HEK293 (cell line): ENCODE data around the gene ZNF358.

Experiments used
- CTCF ChIA-PET: fragments of 350-600 bp; formaldehyde crosslinking; extraction: SDS; loops from one replicate; lab custom pipeline; 2021; ENCODE audit warnings: antibody characterized with exemption; lab: Yijun Ruan, JAX
- POLR2A ChIA-PET: fragments of 300-600 bp; formaldehyde crosslinking; extraction: SDS; loops from one replicate; lab custom pipeline; 2020; ENCODE audit warnings: antibody characterized with exemption, inconsistent platforms; lab: Yijun Ruan, JAX
- H3K27ac ChIP-seq: fragments of 200-500 bp; sonication (Bioruptor generic); 2 replicates; pipeline ENCODE4 v1.5.1; 2014; ENCODE audit warnings: low read depth, low read length, control low read depth, inconsistent platforms; ENCODE audit errors: extremely low read depth
- H3K36me3 ChIP-seq, 2 experiments: fragments of 200-500 bp in 1 of 2; sonication (Bioruptor generic) in 1 of 2; 1 replicate in 1 of 2; 2 replicates in 1 of 2; pipeline ENCODE4 v1.5.1; 2014 to 2017; ENCODE audit warnings: inconsistent platforms in 2 of 2, low read length in 2 of 2; ENCODE audit not compliant: control insufficient read depth in 2 of 2, insufficient read depth in 1 of 2
- H3K4me1 ChIP-seq: fragments of 200-500 bp; sonication (Bioruptor generic); 2 replicates; pipeline ENCODE4 v1.5.1; 2014; ENCODE audit warnings: mild to moderate bottlenecking, low read length, inconsistent platforms; ENCODE audit not compliant: control insufficient read depth, insufficient read depth
- H3K4me3 ChIP-seq: 2 replicates; pipeline ENCODE4 v1.5.1; 2011; ENCODE audit warnings: low read depth, mild to moderate bottlenecking, control low read depth, low read length, moderate library complexity
- H3K9me3 ChIP-seq: fragments of 200-500 bp; sonication (Bioruptor generic); 2 replicates; pipeline ENCODE4 v1.5.1; 2014; ENCODE audit warnings: low read depth, low read length, inconsistent platforms; ENCODE audit not compliant: control insufficient read depth, insufficient read depth
- BCL11B ChIP-seq: fragments of 450-650 bp; formaldehyde crosslinking; IDR thresholded peaks from 2 replicates; pipeline ENCODE4 v1.5.1; 2016; ENCODE audit warnings: low read depth, missing biosample characterization, missing genetic modification characterization
- KLF16 ChIP-seq: fragments of 450-650 bp; formaldehyde crosslinking; IDR thresholded peaks from 2 replicates; pipeline ENCODE4 v1.5.1; 2017; ENCODE audit warnings: missing biosample characterization, missing genetic modification characterization
- OVOL3 ChIP-seq: fragments of 450-650 bp; formaldehyde crosslinking; IDR thresholded peaks from 2 replicates; pipeline ENCODE4 v1.5.1; 2016; ENCODE audit warnings: missing biosample characterization, missing genetic modification characterization
- YY1 ChIP-seq: fragments of 450-650 bp; formaldehyde crosslinking; IDR thresholded peaks from 2 replicates; pipeline ENCODE4 v1.5.1; 2018; ENCODE audit warnings: missing biosample characterization, missing genetic modification characterization
- ZNF10 ChIP-seq: fragments of 450-650 bp; formaldehyde crosslinking; IDR thresholded peaks from 2 replicates; pipeline ENCODE4 v1.5.1; 2017; ENCODE audit warnings: missing biosample characterization, missing genetic modification characterization
- ZNF114 ChIP-seq: fragments of 450-650 bp; formaldehyde crosslinking; IDR thresholded peaks from 2 replicates; pipeline ENCODE4 v1.5.0; 2017; ENCODE audit warnings: missing biosample characterization, missing genetic modification characterization
- ZNF560 ChIP-seq: fragments of 450-650 bp; formaldehyde crosslinking; IDR thresholded peaks from 2 replicates; pipeline ENCODE4 v1.5.1; 2017; ENCODE audit warnings: missing biosample characterization, missing genetic modification characterization, borderline replicate concordance
- ZNF596 ChIP-seq: fragments of 450-650 bp; IDR thresholded peaks from 2 replicates; pipeline ENCODE4 v1.5.0; 2018; ENCODE audit warnings: missing biosample characterization, mild to moderate bottlenecking, missing genetic modification characterization, moderate library complexity
- ZNF610 ChIP-seq: fragments of 450-650 bp; formaldehyde crosslinking; IDR thresholded peaks from 2 replicates; pipeline ENCODE4 v1.5.1; 2016; ENCODE audit warnings: missing biosample characterization, missing genetic modification characterization, borderline replicate concordance
- ZNF623 ChIP-seq: fragments of 450-650 bp; formaldehyde crosslinking; IDR thresholded peaks from 2 replicates; pipeline ENCODE4 v1.5.1; 2016; ENCODE audit warnings: missing biosample characterization, missing genetic modification characterization
- ZNF626 ChIP-seq: fragments of 450-650 bp; sonication (Bioruptor Pico); formaldehyde crosslinking; IDR thresholded peaks from 2 replicates; pipeline ENCODE4 v1.5.1; 2018; ENCODE audit warnings: missing biosample characterization, missing genetic modification characterization, inconsistent platforms
- ZNF777 ChIP-seq: fragments of 450-650 bp; formaldehyde crosslinking; IDR thresholded peaks from 2 replicates; pipeline ENCODE4 v1.5.1; 2017; ENCODE audit warnings: missing biosample characterization, missing genetic modification characterization, borderline replicate concordance
- TF ChIP-seq, protein P1 (sequence below): fragments of 450-650 bp; formaldehyde crosslinking; IDR thresholded peaks from 2 replicates; pipeline ENCODE4 v1.5.1; 2016; ENCODE audit warnings: missing biosample characterization, missing genetic modification characterization
- TF ChIP-seq, protein P2 (sequence below): fragments of 450-650 bp; formaldehyde crosslinking; IDR thresholded peaks from 2 replicates; pipeline ENCODE4 v1.5.1; 2017; ENCODE audit warnings: missing biosample characterization, missing genetic modification characterization
- TF ChIP-seq, protein P3 (sequence below): fragments of 450-650 bp; formaldehyde crosslinking; IDR thresholded peaks from 2 replicates; pipeline ENCODE4 v1.5.1; 2016; ENCODE audit warnings: missing biosample characterization, missing genetic modification characterization
- TF ChIP-seq, protein P4 (sequence below): fragments of 450-650 bp; formaldehyde crosslinking; IDR thresholded peaks from 2 replicates; pipeline ENCODE4 v1.5.1; 2016; ENCODE audit warnings: missing biosample characterization, missing genetic modification characterization

Gene ZNF358

DNA sequence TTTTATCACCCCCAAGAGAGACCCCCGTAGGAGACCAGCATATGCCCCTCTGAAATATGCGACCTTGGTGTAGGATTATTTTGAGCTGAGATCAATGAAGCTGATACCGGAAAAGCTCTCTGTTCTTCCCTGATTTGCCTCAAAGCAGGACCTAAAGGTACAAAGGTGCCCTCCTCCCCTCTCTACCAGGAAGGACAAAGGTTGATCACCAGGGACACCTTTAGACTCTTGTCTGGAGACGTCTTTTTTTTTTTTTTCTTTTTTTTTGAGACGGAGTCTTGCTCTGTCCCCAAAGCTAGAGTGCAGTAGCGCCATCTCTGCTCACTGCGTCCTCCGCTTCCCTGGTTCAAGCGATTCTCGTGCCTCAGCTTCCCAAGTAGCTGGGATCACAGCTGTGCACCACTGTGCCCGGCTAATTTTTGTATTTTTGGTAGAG is 26.3 kb upstream of the ZNF358 start (continued):
- TF ChIP-seq, protein P1, sequence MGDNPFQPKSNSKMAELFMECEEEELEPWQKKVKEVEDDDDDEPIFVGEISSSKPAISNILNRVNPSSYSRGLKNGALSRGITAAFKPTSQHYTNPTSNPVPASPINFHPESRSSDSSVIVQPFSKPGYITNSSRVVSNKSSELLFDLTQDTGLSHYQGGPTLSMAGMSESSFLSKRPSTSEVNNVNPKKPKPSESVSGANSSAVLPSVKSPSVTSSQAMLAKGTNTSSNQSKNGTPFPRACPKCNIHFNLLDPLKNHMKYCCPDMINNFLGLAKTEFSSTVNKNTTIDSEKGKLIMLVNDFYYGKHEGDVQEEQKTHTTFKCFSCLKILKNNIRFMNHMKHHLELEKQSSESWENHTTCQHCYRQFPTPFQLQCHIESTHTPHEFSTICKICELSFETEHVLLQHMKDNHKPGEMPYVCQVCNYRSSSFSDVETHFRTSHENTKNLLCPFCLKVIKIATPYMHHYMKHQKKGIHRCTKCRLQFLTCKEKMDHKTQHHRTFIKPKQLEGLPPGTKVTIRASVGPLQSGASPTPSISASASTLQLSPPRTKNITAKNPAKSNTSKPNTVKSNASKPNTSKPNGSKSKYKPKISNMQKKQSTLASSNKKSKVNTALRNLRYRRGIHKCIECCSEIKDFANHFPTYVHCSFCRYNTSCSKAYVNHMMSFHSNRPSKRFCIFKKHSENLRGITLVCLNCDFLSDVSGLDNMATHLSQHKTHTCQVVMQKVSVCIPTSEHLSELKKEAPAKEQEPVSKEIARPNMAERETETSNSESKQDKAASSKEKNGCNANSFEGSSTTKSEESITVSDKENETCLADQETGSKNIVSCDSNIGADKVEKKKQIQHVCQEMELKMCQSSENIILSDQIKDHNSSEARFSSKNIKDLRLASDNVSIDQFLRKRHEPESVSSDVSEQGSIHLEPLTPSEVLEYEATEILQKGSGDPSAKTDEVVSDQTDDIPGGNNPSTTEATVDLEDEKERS (tag by site-specific recombination) = no peak
- TF ChIP-seq ZNF10 (no peak), ZNF626 (tag by site-specific recombination) (no peak)

DNA sequence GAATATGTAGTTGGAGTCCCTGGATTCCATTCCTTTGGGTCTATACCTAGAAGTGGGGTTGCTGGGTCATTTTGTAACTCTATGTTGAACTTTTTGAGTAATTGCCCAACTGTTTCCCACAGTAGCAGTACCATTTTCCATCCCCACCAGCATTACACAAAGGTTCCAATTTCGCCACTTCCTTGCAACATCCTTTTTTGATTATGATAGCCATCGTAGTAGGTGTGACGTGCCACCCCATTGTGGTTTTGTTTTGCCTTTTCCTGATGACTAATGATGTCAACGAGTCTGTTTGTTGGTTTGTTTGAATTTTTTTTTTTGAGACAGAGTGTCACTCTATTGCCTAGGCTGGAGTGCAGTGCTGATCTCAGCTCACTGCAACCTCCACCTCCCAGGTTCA is 23.8 kb upstream of the ZNF358 start:
- Histone ChIP-seq H3K4me1 (peaks cover 4% of the 10 kb centered on the region), H3K4me3 (no peak overlapping the region), H3K9me3 (no peaks in the 10 kb centered on the region), H3K36me3 (no peaks in the 10 kb centered on the region), H3K27ac (no peak overlapping the region)
- TF ChIP-seq BCL11B (tag by site-specific recombination) (no peak), ZNF596 (no peak), ZNF610 (tag by site-specific recombination) (no peak), ZNF777 (tag by site-specific recombination) (no peak), ZNF560 (no peak), YY1 (tag by site-specific recombination) (no peak)
- TF ChIP-seq, protein P2, sequence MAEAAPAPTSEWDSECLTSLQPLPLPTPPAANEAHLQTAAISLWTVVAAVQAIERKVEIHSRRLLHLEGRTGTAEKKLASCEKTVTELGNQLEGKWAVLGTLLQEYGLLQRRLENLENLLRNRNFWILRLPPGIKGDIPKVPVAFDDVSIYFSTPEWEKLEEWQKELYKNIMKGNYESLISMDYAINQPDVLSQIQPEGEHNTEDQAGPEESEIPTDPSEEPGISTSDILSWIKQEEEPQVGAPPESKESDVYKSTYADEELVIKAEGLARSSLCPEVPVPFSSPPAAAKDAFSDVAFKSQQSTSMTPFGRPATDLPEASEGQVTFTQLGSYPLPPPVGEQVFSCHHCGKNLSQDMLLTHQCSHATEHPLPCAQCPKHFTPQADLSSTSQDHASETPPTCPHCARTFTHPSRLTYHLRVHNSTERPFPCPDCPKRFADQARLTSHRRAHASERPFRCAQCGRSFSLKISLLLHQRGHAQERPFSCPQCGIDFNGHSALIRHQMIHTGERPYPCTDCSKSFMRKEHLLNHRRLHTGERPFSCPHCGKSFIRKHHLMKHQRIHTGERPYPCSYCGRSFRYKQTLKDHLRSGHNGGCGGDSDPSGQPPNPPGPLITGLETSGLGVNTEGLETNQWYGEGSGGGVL = no peak
- TF ChIP-seq, protein P3, sequence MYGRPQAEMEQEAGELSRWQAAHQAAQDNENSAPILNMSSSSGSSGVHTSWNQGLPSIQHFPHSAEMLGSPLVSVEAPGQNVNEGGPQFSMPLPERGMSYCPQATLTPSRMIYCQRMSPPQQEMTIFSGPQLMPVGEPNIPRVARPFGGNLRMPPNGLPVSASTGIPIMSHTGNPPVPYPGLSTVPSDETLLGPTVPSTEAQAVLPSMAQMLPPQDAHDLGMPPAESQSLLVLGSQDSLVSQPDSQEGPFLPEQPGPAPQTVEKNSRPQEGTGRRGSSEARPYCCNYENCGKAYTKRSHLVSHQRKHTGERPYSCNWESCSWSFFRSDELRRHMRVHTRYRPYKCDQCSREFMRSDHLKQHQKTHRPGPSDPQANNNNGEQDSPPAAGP = no peak
- TF ChIP-seq, protein P4, sequence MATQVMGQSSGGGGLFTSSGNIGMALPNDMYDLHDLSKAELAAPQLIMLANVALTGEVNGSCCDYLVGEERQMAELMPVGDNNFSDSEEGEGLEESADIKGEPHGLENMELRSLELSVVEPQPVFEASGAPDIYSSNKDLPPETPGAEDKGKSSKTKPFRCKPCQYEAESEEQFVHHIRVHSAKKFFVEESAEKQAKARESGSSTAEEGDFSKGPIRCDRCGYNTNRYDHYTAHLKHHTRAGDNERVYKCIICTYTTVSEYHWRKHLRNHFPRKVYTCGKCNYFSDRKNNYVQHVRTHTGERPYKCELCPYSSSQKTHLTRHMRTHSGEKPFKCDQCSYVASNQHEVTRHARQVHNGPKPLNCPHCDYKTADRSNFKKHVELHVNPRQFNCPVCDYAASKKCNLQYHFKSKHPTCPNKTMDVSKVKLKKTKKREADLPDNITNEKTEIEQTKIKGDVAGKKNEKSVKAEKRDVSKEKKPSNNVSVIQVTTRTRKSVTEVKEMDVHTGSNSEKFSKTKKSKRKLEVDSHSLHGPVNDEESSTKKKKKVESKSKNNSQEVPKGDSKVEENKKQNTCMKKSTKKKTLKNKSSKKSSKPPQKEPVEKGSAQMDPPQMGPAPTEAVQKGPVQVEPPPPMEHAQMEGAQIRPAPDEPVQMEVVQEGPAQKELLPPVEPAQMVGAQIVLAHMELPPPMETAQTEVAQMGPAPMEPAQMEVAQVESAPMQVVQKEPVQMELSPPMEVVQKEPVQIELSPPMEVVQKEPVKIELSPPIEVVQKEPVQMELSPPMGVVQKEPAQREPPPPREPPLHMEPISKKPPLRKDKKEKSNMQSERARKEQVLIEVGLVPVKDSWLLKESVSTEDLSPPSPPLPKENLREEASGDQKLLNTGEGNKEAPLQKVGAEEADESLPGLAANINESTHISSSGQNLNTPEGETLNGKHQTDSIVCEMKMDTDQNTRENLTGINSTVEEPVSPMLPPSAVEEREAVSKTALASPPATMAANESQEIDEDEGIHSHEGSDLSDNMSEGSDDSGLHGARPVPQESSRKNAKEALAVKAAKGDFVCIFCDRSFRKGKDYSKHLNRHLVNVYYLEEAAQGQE = no peak
- POLR2A ChIA-PET = no interaction called here
- CTCF ChIA-PET = no interaction called here

DNA sequence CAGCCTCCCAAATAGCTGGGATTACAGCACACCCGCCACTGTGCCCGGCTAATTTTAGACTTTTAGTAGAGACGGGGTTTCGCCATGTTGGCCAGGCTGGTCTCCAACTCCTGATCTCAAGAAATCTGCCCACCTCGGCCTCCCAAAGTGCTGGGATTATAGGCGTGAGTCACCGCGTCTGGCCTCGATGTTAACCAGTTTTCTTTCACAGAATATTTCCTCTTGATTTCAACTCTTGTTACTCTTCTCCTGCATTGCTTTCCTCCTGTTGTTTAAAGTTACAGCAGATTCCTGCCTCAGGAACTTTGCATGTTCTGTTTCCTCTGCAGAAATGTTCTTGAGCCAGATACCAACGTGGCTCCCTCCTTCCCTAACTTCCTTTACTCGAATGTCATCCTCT is 23.3 kb upstream of the ZNF358 start:
- CTCF ChIA-PET = no interaction called here
- Histone ChIP-seq H3K27ac (no peak overlapping the region), H3K4me3 (no peak overlapping the region), H3K4me1 (peaks cover 4% of the 10 kb centered on the region), H3K36me3 (no peaks in the 10 kb centered on the region), H3K9me3 (no peaks in the 10 kb centered on the region)
- POLR2A ChIA-PET = no interaction called here
- TF ChIP-seq KLF16 = no peak
- TF ChIP-seq ZNF114 (tag by site-specific recombination) = no peak
- peak; percentile 61 for TF ChIP-seq ZNF623 (tag by site-specific recombination)
- TF ChIP-seq OVOL3 (tag by site-specific recombination) = no peak
